Rectal smooth muscle tissue (tissue), 1 donor: ENCODE data around the gene CPSF6.
"Not testable (repeated sequence)": the region's sequence is repeated elsewhere in the genome, so short reads cannot be mapped to it uniquely, and the experiment has no call there.

Experiments used
- H3K27ac ChIP-seq: one replicate; pipeline ENCODE4 v1.7.0; 2013; ENCODE audit warnings: low read depth, low read length, inconsistent platforms
- H3K27me3 ChIP-seq: one replicate; pipeline ENCODE4 v1.7.0; 2013; ENCODE audit warnings: low read length; ENCODE audit not compliant: control insufficient read depth, insufficient read depth
- H3K36me3 ChIP-seq: one replicate; pipeline ENCODE4 v1.7.0; 2013; ENCODE audit warnings: low read length; ENCODE audit not compliant: control insufficient read depth, insufficient read depth
- H3K4me1 ChIP-seq: one replicate; pipeline ENCODE4 v1.7.0; 2013; ENCODE audit warnings: low read length; ENCODE audit not compliant: control insufficient read depth, insufficient read depth
- H3K4me3 ChIP-seq: one replicate; pipeline ENCODE4 v1.7.0; 2013; ENCODE audit warnings: low read length
- H3K9ac ChIP-seq: one replicate; pipeline ENCODE4 v1.7.0; 2013; ENCODE audit warnings: low read length

Gene CPSF6

GRCh38 chr12:69239352-69239921 lies at the start of gene CPSF6:
Gene CPSF6 (plus strand): TSS chr12:69239569. CDS start chr12:69239647, 78 bp downstream.
- Histone ChIP-seq H3K27ac (peak within 1 kb of the TSS; percentile 92), H3K4me1 (peaks cover 11% of the 10 kb centered on the region), H3K27me3 (no peaks in the 10 kb centered on the region), H3K36me3 (no peaks in the 10 kb centered on the region), H3K4me3 (peak within 1 kb of the TSS; percentile 88), H3K9ac (peak within 1 kb of the TSS; percentile 80)

- Histone ChIP-seq H3K4me3 (no peak overlapping the region), H3K4me1 (no peaks in the 10 kb centered on the region), H3K36me3 (no peaks in the 10 kb centered on the region), H3K27ac (no peak overlapping the region), H3K9ac (no peak overlapping the region), H3K27me3 (no peaks in the 10 kb centered on the region)
Measured at GRCh38 chr12:69196302-69197288, 42.8 kb upstream of the CPSF6 start.

DNA sequence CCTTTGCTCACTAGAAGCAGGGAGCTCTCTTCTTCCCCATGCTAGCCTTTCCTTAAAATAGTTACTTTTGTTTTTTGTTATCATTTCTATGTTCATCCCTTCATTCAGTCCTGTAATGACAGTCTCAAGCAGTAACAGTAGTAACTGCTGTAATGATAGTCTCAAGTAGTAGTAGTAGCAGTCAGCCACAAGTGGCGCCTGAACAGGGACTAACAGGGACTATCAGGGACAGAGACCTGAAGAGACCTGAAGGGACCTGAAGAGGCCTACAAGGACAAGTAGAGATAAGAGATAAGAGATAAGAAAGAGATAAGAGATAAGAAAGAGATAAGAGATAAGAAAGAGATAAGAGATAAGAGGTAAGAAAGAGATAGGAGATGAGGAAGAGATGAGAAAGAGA lies 39.4 kb upstream of the CPSF6 start:
- H3K9ac ChIP-seq, H3K27me3 ChIP-seq, H3K4me1 ChIP-seq, H3K36me3 ChIP-seq, H3K27ac ChIP-seq, H3K4me3 ChIP-seq: not testable (repeated sequence)

DNA sequence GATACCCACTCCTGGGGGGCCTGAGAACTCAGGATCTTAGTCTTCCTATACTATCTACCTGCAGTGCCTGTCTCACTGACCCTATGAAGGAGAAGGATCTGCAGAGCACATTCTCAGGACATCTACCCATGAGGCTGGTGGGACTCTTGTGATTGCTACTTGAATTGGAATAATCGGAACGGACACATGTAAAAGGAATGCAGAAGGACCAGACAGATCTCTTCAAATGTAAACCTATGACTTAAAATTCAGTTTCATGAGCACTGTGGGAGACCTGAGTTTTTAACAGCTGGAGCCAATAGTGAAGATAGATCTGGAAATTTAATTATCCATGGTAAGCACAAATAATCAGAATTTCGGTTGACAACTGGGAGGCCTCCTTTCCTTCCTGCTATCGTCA lies 35.2 kb upstream of the CPSF6 start:
- Histone ChIP-seq H3K4me3 (no peak overlapping the region), H3K27ac (no peak overlapping the region), H3K9ac (no peak overlapping the region), H3K4me1 (no peaks in the 10 kb centered on the region), H3K27me3 (no peaks in the 10 kb centered on the region), H3K36me3 (no peaks in the 10 kb centered on the region)

GRCh38 chr12:69210661-69211060 lies 28.7 kb upstream of the CPSF6 start:
- Histone ChIP-seq H3K4me1 (no peaks in the 10 kb centered on the region), H3K4me3 (no peak overlapping the region), H3K36me3 (no peaks in the 10 kb centered on the region), H3K9ac (no peak overlapping the region), H3K27me3 (no peaks in the 10 kb centered on the region), H3K27ac (no peak overlapping the region)

GRCh38 chr12:69211160-69211559 lies 28.2 kb upstream of the CPSF6 start:
- no peaks in the 10 kb centered on the region for H3K27me3 ChIP-seq
- H3K9ac ChIP-seq = no peak overlapping the region
- no peaks in the 10 kb centered on the region for H3K36me3 ChIP-seq
- no peak overlapping the region for H3K27ac ChIP-seq
- H3K4me3 ChIP-seq = no peak overlapping the region
- H3K4me1 ChIP-seq = no peaks in the 10 kb centered on the region

DNA sequence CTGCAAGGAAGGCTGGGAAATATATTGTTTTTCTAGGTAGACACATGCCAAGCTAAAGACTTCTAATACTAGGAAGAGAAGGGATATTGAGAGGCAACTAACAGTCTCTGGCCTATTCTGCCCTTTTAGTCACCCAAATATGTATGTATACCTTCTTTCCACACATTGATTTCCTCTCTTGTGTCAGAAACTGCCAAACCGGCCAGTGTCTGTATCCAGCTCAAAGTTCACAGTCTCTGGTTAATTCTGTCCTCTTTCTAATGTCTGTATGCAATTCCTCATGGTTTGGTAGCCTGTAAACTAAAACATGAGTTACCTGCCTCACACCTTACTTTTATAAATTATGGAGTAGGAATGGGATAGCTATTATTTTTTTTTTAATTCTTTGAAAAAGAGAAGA lies 25.2 kb upstream of the CPSF6 start:
- no peak overlapping the region for H3K27ac ChIP-seq

DNA sequence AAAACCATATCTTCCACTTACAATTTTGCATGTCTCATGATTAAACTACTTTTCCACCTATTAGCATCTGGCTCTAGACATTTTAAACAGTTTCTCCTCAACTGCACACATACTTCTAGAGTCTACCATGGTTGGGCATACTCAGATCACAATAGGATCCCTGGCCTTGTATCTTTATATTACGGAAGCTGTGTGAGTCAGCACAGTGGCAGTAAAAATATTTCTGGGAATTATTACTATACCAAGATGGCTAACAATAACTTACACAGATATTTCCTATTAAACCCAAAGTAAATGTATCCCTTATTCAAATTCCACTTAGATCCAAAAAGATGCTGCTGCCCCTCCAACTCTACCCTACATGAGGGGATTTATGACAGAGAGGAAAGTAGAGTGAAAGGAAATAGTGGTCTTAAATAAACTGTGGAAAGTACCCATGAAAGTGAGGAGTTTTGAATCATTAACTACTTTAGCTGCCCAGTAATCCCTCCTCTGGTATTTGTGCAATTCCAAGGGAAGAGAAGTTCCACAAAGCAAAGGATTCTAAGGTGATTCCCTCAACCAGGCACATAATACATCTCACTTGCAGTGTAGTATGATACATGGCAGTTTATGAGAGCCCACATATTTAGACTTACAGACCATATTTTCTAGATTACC lies 14.0 kb upstream of the CPSF6 start:
- H3K36me3 ChIP-seq = no peaks in the 10 kb centered on the region

More for the DNA sequence above, 25.2 kb upstream of the CPSF6 start:
- Histone ChIP-seq H3K4me3 (no peak overlapping the region), H3K4me1 (no peaks in the 10 kb centered on the region), H3K36me3 (no peaks in the 10 kb centered on the region), H3K9ac (no peak overlapping the region), H3K27me3 (no peaks in the 10 kb centered on the region)

DNA sequence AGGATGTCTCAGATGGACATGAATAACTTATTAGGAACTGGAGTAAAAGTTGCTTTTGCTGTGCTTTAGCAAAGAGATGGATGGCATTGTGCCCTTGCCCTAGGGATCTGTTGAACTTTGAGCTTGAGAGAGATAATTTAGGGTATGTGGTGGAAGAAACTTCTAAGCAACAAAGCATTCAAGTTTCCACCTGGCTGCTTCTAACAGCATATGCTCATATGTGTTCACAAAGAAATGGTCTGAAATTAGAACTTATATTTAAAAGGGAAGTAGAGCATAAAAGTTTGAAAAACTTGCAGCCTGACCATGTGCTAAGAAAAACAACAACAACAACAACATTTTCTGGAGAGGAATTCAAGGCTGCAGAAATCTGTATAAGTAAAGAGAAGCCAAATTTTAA lies 7.9 kb upstream of the CPSF6 start:
- Histone ChIP-seq H3K4me3 (no peak overlapping the region), H3K36me3 (no peaks in the 10 kb centered on the region), H3K27me3 (no peaks in the 10 kb centered on the region), H3K9ac (no peak overlapping the region), H3K27ac (no peak overlapping the region), H3K4me1 (no peaks in the 10 kb centered on the region)

More for the DNA sequence above, 14.0 kb upstream of the CPSF6 start:
- no peaks in the 10 kb centered on the region for H3K4me1 ChIP-seq
- H3K27ac ChIP-seq = no peak overlapping the region
- no peak overlapping the region for H3K9ac ChIP-seq
- H3K27me3 ChIP-seq = no peaks in the 10 kb centered on the region
- no peak overlapping the region for H3K4me3 ChIP-seq

DNA sequence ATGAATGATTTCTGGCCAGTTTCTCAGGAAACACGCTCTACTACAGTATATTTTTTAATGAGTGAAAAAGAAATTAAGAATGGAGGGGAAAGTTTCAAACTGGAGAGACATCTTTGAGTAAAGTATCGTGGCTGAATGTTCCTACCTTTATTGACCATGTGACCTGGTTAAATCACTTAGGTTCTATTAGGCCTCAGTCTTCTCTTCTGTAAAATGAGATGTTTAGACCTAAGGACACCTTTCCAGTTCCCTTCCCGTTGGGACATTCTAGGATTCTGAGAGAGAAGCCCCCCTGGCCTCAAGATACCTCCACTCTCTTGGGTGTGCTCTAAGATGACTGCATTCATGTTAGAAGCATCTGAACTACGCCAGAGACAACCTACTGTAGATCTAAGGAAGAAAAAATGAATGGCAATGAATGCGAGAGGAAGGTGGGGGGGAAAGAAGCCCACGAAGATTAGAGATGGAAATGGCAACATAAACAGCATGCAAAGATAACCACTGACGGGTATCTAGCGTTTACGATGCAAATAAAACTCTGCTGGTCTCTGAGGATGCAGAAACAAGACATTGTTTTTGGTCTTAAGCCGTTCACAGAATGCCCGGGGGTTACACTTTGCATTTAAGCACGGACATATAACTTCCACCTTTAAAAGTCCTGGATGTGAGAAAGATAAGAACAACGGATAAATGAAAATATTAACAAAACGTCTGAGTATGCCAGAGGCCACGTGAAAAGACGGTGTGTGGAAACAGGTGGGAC lies 599 bp upstream of the CPSF6 start:
- peak overlapping the region; percentile 80 for H3K4me3 ChIP-seq
- H3K36me3 ChIP-seq = no peaks in the 10 kb centered on the region

DNA sequence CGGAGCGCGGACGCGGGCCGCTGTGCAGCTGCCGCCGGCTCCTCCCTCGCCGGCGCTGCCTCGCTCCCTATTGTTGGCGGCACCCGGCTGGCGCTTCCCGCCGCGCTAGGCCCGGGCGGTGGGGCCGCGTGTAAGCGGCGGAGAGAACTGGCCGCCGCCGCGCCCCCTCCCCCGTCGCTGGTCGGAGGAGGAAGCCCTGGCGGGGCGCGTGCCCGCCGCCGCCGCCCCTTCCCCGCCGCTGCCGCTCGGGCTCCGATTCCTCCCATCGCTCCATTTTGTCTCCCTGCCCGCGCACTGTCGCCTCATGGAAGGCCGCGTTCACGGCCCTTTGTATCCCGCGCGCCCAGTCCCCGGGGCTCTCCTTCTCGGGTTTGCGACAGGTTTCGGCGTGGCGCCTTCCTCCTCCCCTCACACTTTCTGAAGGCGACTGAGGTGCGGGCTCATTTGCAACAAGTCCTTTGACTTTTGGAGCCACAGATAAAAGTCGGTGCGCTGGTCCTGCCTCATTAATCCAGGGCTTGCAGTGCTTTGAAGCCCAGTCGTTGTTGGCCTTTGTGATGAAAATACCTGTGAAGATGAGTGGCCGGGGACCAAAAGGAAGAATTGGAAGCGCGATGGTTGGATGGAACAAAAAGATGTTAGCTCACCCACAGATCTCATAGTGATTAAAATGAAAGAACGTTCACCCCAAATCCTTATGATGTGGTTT lies 707 bp downstream of the CPSF6 start:
- peak overlapping the region; percentile 92 for H3K27ac ChIP-seq
- no peaks in the 10 kb centered on the region for H3K36me3 ChIP-seq
- peak overlapping the region; percentile 80 for H3K9ac ChIP-seq
- peaks cover 11% of the 10 kb centered on the region for H3K4me1 ChIP-seq
- peak overlapping the region; percentile 88 for H3K4me3 ChIP-seq
- no peaks in the 10 kb centered on the region for H3K27me3 ChIP-seq

More for the DNA sequence above, 599 bp upstream of the CPSF6 start:
- H3K27ac ChIP-seq = peak overlapping the region; percentile 92
- peak overlapping the region; percentile 73 for H3K9ac ChIP-seq
- H3K4me1 ChIP-seq = peaks cover 11% of the 10 kb centered on the region
- no peaks in the 10 kb centered on the region for H3K27me3 ChIP-seq
